ENCODE results near the gene PITPNB.

Gene PITPNB

GRCh38 chr22:27947448-27947847 lies 28.4 kb upstream of the PITPNB start:
- no peak for DNase-seq
- H3K27me3 ChIP-seq (replicated peaks; ENCODE audit: insufficient read depth, low read length) = no peaks in the 10 kb centered on the region
- no peaks in the 10 kb centered on the region for H4K20me1 ChIP-seq (ENCODE audit: insufficient read depth, low read length)
- H3K9me3 ChIP-seq (replicated peaks; ENCODE audit: insufficient read depth, low read length) = no peaks in the 10 kb centered on the region
- H3K4me3 ChIP-seq (ENCODE audit: low read length) = no peak overlapping the region
- H2AFZ ChIP-seq (ENCODE audit: low read length) = no peak overlapping the region
- no peaks in the 10 kb centered on the region for H3K9me2 ChIP-seq (replicated peaks; ENCODE audit: insufficient read depth, low read length)
- H3K4me1 ChIP-seq (ENCODE audit: low read length) = no peaks in the 10 kb centered on the region
- H3K4me2 ChIP-seq (ENCODE audit: low read depth, low read length) = no peak overlapping the region
- no peak overlapping the region for H3K9ac ChIP-seq (ENCODE audit: low read length)
- H3K79me2 ChIP-seq (ENCODE audit: low read length) = no peaks in the 10 kb centered on the region
- H3K36me3 ChIP-seq (replicated peaks; ENCODE audit: insufficient read depth, low read length) = no peaks in the 10 kb centered on the region
- no peak overlapping the region for H3K27ac ChIP-seq (ENCODE audit: low read length)
- H3F3A ChIP-seq (ENCODE audit: insufficient read depth, low read length) = no peaks in the 10 kb centered on the region
- no peak for TF ChIP-seq EZH2phosphoT487 (IDR thresholded peaks at IDR 0.05; ENCODE audit: low read length)
- TF ChIP-seq EZH2 (optimal IDR thresholded peaks at IDR 0.05; ENCODE audit: low read depth, low read length) = no peak
- TF ChIP-seq CTCF (IDR thresholded peaks at IDR 0.05; ENCODE audit: low read length) = no peak

- no peaks in the 10 kb centered on the region for H3K9me2 ChIP-seq (replicated peaks; ENCODE audit: insufficient read depth, low read length)
- H3K4me2 ChIP-seq (ENCODE audit: low read depth, low read length) = no peak overlapping the region
- no peaks in the 10 kb centered on the region for H3K4me1 ChIP-seq (ENCODE audit: low read length)
- TF ChIP-seq EZH2phosphoT487 (IDR thresholded peaks at IDR 0.05; ENCODE audit: low read length) (no peak), EZH2 (optimal IDR thresholded peaks at IDR 0.05; ENCODE audit: low read depth, low read length) (no peak), CTCF (IDR thresholded peaks at IDR 0.05; ENCODE audit: low read length) (no peak)
- no peaks in the 10 kb centered on the region for H4K20me1 ChIP-seq (ENCODE audit: insufficient read depth, low read length)
- H3K9ac ChIP-seq (ENCODE audit: low read length) = no peak overlapping the region
- DNase-seq = no peak
- no peaks in the 10 kb centered on the region for H3K36me3 ChIP-seq (replicated peaks; ENCODE audit: insufficient read depth, low read length)
- no peak overlapping the region for H3K4me3 ChIP-seq (ENCODE audit: low read length)
- H3K79me2 ChIP-seq (ENCODE audit: low read length) = no peaks in the 10 kb centered on the region
- H3K27ac ChIP-seq (ENCODE audit: low read length) = no peak overlapping the region
- no peak overlapping the region for H2AFZ ChIP-seq (ENCODE audit: low read length)
- H3K27me3 ChIP-seq (replicated peaks; ENCODE audit: insufficient read depth, low read length) = no peaks in the 10 kb centered on the region
- H3K9me3 ChIP-seq (replicated peaks; ENCODE audit: insufficient read depth, low read length) = no peaks in the 10 kb centered on the region
- no peaks in the 10 kb centered on the region for H3F3A ChIP-seq (ENCODE audit: insufficient read depth, low read length)
Measured at GRCh38 chr22:27941143-27941542, 22.1 kb upstream of the PITPNB start.

GRCh38 chr22:27937453-27937852 lies 18.4 kb upstream of the PITPNB start:
- no peak overlapping the region for H2AFZ ChIP-seq (ENCODE audit: low read length)
- no peaks in the 10 kb centered on the region for H3K27me3 ChIP-seq (replicated peaks; ENCODE audit: insufficient read depth, low read length)
- TF ChIP-seq EZH2phosphoT487 (IDR thresholded peaks at IDR 0.05; ENCODE audit: low read length) (no peak), CTCF (IDR thresholded peaks at IDR 0.05; ENCODE audit: low read length) (no peak), EZH2 (optimal IDR thresholded peaks at IDR 0.05; ENCODE audit: low read depth, low read length) (no peak)

More at GRCh38 chr22:27937453-27937852, 18.4 kb upstream of the PITPNB start:
- no peaks in the 10 kb centered on the region for H3K36me3 ChIP-seq (replicated peaks; ENCODE audit: insufficient read depth, low read length)
- no peaks in the 10 kb centered on the region for H3F3A ChIP-seq (ENCODE audit: insufficient read depth, low read length)
- no peaks in the 10 kb centered on the region for H3K4me1 ChIP-seq (ENCODE audit: low read length)
- H4K20me1 ChIP-seq (ENCODE audit: insufficient read depth, low read length) = no peaks in the 10 kb centered on the region
- no peaks in the 10 kb centered on the region for H3K9me3 ChIP-seq (replicated peaks; ENCODE audit: insufficient read depth, low read length)
- H3K79me2 ChIP-seq (ENCODE audit: low read length) = no peaks in the 10 kb centered on the region
- no peak overlapping the region for H3K27ac ChIP-seq (ENCODE audit: low read length)
- H3K4me2 ChIP-seq (ENCODE audit: low read depth, low read length) = no peak overlapping the region
- no peaks in the 10 kb centered on the region for H3K9me2 ChIP-seq (replicated peaks; ENCODE audit: insufficient read depth, low read length)
- H3K9ac ChIP-seq (ENCODE audit: low read length) = no peak overlapping the region
- DNase-seq = no peak
- no peak overlapping the region for H3K4me3 ChIP-seq (ENCODE audit: low read length)

All from MM.1S (cell line).